Tibial artery (tissue), 4 donors: ENCODE data around the gene ADGRG6.

Experiments
- DNase-seq, 2 donors: peaks; one replicate each; pipeline ENCODE4 v3.0.0-alpha.2; 2019
- H3K27ac ChIP-seq, 2 donors: fragments of 200-600 bp; sonication (generic) in 1 of 2; 1 replicate in 1 of 2; 2 replicates in 1 of 2; pipeline ENCODE4 v1.5.1; 2018 to 2019; ENCODE audit warnings: mild to moderate bottlenecking in 1 of 2
- H3K27me3 ChIP-seq, 2 donors: fragments of 200-600 bp; sonication (generic) in 1 of 2; one replicate each; pipeline versions ENCODE4 v1.5.1 to v1.6.0; 2016 to 2019
- H3K36me3 ChIP-seq, 3 donors: fragments of 200-600 bp; sonication (generic) in 2 of 3; one replicate each; pipeline ENCODE4 v1.5.1; 2016 to 2019; ENCODE audit warnings: mild to moderate bottlenecking in 2 of 3
- H3K4me1 ChIP-seq, 4 donors: fragments of 200-600 bp; sonication (generic) in 2 of 4; 1 replicate in 3 of 4; 2 replicates in 1 of 4; pipeline ENCODE4 v1.5.1; 2016 to 2019
- H3K4me3 ChIP-seq, 2 donors: fragments of 200-600 bp; sonication (generic) in 1 of 2; 1 replicate in 1 of 2; 2 replicates in 1 of 2; pipeline ENCODE4 v1.5.1; 2018 to 2019; ENCODE audit warnings: mild to moderate bottlenecking in 2 of 2
- H3K9me3 ChIP-seq, 3 donors: fragments of 200-600 bp; sonication (generic) in 1 of 3; one replicate each; pipeline ENCODE4 v1.5.1; 2016 to 2019
- intact Hi-C: fragments of 100-400 bp; cut with DNase I; formaldehyde crosslinking; loops from one replicate; pipeline ENCODE4 v1.15.0; 2023; ENCODE audit warnings: low total_unique reads
- TF ChIP-seq, protein P1 (sequence below), 2 experiments: fragments of 200-600 bp in 1 of 2; fragments of 450-650 bp in 1 of 2; IDR thresholded peaks; one replicate each; pipeline ENCODE4 v1.5.1; 2017 to 2019; ENCODE audit warnings: antibody characterized with exemption in 2 of 2, mild to moderate bottlenecking in 1 of 2, moderate library complexity in 1 of 2

Gene ADGRG6

DNA sequence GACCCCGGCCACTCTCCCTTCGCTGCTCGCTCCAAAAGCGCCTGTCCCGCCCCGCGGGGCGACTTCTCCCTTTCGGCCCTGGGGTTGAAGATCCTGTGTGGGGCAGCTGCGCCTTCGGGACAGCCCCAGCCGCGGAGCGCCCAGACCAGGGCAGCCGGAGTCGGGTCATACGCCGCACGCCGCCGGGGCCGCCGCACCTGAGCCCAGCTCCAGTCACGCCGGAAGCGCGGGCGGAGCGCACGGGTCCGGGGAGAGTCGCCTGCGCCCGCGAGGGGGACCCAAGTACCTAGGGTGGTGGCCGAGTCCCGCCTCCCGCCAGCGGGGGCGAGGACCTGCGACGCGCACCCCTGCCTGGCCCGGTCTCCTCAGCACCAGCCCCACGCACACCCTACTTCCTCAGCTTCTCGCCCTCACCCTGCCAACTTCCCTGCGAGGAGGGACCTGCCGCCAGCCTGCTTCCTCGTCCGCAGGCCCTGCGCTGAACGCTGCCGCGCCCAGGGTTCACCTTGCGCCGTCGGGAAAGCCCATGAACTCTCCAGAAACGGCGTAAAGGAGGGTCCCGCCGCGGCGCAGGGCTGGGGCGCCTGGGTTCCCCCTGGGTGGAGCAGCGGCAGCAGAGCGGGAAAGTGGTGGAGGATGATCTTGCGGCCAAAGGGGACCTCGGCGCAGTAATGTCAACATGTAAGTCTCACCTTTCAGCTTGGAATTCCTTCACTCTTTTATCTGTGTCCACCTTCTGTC, at the start of gene ADGRG6:
TSS of gene ADGRG6 (plus strand) at position 357 of the 741 bp plus-strand sequence. CDS start at position 680, 323 bp downstream.
- Histone ChIP-seq H3K27me3 (peaks cover 0 to 15% of the 10 kb centered on the region in 2 donors), H3K36me3 (no peaks in the 10 kb centered on the region), H3K27ac (no peak within 1 kb of the TSS), H3K9me3 (no peaks in the 10 kb centered on the region), H3K4me1 (peaks cover 0 to 18% (median 12%) of the 10 kb centered on the region in 4 donors), H3K4me3 (peak within 1 kb of the TSS; percentile 43 to 45)
- peak in 1 of 2 donors; percentile 67 for DNase-seq
- TF ChIP-seq, protein P1, sequence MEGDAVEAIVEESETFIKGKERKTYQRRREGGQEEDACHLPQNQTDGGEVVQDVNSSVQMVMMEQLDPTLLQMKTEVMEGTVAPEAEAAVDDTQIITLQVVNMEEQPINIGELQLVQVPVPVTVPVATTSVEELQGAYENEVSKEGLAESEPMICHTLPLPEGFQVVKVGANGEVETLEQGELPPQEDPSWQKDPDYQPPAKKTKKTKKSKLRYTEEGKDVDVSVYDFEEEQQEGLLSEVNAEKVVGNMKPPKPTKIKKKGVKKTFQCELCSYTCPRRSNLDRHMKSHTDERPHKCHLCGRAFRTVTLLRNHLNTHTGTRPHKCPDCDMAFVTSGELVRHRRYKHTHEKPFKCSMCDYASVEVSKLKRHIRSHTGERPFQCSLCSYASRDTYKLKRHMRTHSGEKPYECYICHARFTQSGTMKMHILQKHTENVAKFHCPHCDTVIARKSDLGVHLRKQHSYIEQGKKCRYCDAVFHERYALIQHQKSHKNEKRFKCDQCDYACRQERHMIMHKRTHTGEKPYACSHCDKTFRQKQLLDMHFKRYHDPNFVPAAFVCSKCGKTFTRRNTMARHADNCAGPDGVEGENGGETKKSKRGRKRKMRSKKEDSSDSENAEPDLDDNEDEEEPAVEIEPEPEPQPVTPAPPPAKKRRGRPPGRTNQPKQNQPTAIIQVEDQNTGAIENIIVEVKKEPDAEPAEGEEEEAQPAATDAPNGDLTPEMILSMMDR (IDR thresholded peaks at IDR 0.05) = no peak
- intact Hi-C loops = no loop called here

DNA sequence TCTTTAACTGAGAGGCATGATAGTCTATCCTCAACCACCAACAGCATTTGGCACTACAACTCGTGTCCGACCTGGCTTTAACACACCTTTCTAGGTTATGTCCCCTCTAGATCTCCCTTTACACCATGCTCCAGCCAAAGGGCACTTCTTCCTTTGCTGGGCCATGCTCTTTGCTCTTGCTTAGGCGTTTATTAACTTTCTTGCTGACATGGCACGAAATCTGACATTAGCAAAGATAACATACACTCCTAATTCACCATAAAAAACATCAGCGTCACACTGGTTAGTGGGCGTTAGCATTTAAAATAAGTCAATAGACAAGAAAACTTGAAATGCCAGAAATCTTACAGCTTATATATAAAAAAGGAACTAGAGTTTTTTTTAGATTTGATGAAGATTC, 47.3 kb upstream of the ADGRG6 start:
- H3K27ac ChIP-seq = no peak overlapping the region
- no peaks in the 10 kb centered on the region for H3K36me3 ChIP-seq
- peaks cover 0 to 16% (median 7%) of the 10 kb centered on the region in 4 donors for H3K4me1 ChIP-seq
- no peaks in the 10 kb centered on the region for H3K27me3 ChIP-seq
- intact Hi-C loops = loop anchor here (5.0 kb wide), 1 partner anchor 197 kb away; no protein-coding TSS in a partner anchor
- no peaks in the 10 kb centered on the region for H3K9me3 ChIP-seq
- no peak overlapping the region for H3K4me3 ChIP-seq
- DNase-seq = no peak
- TF ChIP-seq, protein P1 (IDR thresholded peaks at IDR 0.05) = no peak

DNA sequence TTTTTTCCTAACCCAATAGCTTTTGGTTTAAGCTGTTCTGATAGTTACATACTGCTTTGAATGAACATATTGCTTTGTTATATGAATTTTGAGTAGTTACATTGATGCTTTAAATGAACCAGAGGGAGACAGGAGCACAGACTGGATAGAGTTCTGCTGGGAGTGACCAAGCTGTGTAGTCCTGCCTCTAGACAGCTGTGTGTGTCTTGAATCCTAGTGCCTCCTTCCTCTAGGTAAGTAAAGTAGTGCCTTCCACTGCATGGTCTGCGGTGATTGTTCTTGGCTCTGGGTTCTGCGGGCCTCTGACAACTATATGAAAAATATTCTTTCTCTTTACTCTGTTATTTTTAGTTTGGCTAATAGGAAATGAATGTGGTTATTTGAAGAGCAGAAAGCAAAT, 46.0 kb upstream of the ADGRG6 start:
- H3K36me3 ChIP-seq = no peaks in the 10 kb centered on the region
- H3K4me1 ChIP-seq = peaks cover 0 to 16% (median 7%) of the 10 kb centered on the region in 4 donors
- TF ChIP-seq, protein P1 (IDR thresholded peaks at IDR 0.05) = no peak
- DNase-seq = no peak
- no peak overlapping the region for H3K27ac ChIP-seq
- H3K27me3 ChIP-seq = no peaks in the 10 kb centered on the region
- no peak overlapping the region for H3K4me3 ChIP-seq
- no peaks in the 10 kb centered on the region for H3K9me3 ChIP-seq
- intact Hi-C loops = no loop called here

DNA sequence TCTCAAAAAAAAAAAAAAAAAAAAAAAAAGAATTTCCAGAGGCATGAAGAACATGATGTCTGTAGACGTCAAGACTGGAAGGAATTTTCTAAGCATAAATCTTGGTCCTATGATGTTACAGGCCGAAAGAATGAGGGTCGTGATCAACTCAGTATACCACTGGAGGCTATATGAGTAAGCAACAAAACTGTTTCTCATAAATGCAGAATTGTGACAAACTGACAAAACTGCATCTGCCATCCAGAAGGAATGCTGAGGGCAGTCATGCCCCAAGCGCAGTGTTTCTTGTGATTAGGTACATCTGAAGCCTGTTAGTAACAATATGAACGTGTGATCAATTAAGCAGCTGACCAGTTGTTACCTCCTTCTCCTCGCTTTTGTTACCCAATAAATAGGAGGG, 43.5 kb upstream of the ADGRG6 start:
- TF ChIP-seq, protein P1 (IDR thresholded peaks at IDR 0.05) = no peak
- peaks cover 0 to 16% (median 7%) of the 10 kb centered on the region in 4 donors for H3K4me1 ChIP-seq
- H3K4me3 ChIP-seq = no peak overlapping the region
- no peak overlapping the region for H3K27ac ChIP-seq
- H3K36me3 ChIP-seq = no peaks in the 10 kb centered on the region
- DNase-seq = no peak
- H3K9me3 ChIP-seq = no peaks in the 10 kb centered on the region
- no peaks in the 10 kb centered on the region for H3K27me3 ChIP-seq
- intact Hi-C loops = no loop called here

DNA sequence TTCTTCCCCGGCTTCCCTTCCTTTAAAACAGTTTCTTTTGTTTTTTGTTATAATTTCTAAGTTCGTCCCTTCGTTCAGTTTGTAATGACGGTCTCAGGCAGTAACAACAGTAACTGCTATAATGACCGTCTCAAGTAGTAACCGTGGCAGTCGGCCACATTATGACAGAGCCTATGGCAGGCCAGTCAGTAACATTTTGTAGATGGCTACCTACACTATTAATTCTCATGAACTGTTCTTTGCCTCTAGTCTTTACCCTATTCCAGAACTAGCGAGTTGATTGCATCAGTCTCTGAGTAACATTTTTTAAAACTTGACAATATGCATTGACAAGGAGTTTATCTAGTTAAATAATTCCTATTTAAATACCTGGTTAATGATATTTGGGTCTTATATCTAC, 43.0 kb upstream of the ADGRG6 start:
- no peak for DNase-seq
- peaks cover 0 to 16% (median 7%) of the 10 kb centered on the region in 4 donors for H3K4me1 ChIP-seq
- H3K9me3 ChIP-seq = no peaks in the 10 kb centered on the region
- TF ChIP-seq, protein P1 (IDR thresholded peaks at IDR 0.05) = no peak
- H3K27ac ChIP-seq = no peak overlapping the region
- intact Hi-C loops = no loop called here
- H3K36me3 ChIP-seq = no peaks in the 10 kb centered on the region
- H3K4me3 ChIP-seq = no peak overlapping the region
- H3K27me3 ChIP-seq = no peaks in the 10 kb centered on the region
